ENCODE data around the gene SLC27A6.
"Not testable (repeated sequence)": the region's sequence is repeated elsewhere in the genome, so short reads cannot be mapped to it uniquely, and the experiment has no call there.

Gene SLC27A6

DNA sequence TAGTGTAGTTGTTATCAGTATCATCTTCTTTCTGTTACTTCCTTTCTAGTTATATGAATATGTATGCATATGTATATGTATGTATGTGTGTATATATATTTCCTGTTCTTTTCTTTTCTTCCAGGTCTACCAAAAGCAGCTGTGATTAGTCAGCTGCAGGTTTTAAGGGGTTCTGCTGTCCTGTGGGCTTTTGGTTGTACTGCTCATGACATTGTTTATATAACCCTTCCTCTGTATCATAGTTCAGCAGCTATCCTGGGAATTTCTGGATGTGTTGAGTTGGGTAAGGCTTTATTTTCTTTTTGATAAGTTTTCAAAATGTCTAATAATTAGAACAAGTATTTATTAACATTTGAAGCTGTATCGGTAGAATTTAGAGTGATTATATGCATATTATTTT, 23.2 kb downstream of the SLC27A6 start:
- no peak for FAIRE-seq

DNA sequence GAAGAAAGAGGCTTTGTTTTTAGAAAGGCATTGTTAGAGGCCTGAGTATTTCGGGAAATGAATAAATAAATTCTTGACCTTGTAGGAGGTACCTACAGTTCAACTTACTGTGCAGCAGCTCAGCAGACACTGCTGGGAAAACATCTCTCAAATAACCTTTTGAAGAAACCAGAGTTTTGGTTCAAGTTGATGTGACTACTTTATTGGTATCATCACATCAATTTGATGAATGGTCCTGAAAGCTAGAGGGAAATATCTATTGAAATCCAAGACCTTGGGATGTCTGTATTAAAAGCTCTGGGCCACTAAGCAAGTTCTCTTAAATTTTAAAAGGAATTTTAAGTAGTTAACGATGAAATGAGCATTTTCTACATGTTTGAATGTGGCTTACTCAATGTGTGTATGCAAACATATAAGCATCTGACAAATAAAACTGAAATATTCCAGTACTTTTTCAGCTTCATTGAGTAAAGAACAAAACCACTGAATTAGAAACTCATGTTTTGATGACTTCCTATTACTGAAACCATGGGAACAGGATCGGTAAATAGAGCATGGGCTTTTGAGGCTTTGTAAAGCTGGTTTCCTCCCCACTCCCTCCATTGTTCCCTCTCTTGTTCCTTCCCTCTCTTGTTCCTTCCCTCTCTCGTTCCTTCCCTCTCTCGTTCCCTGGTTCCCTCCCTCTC, 36.7 kb downstream of the SLC27A6 start:
- FAIRE-seq (no peak), DNase-seq (ENCODE audit: low spot score) (no peak)

More for the DNA sequence above, 23.2 kb downstream of the SLC27A6 start:
- no peak for DNase-seq (ENCODE audit: low spot score)

GRCh38 chr5:129002527-129002842, 37.2 kb downstream of the SLC27A6 start:
- DNase-seq (ENCODE audit: low spot score) (no peak), FAIRE-seq (no peak)

GRCh38 chr5:129003232-129003631, 37.9 kb downstream of the SLC27A6 start:
- DNase-seq (ENCODE audit: low spot score): no peak

DNA sequence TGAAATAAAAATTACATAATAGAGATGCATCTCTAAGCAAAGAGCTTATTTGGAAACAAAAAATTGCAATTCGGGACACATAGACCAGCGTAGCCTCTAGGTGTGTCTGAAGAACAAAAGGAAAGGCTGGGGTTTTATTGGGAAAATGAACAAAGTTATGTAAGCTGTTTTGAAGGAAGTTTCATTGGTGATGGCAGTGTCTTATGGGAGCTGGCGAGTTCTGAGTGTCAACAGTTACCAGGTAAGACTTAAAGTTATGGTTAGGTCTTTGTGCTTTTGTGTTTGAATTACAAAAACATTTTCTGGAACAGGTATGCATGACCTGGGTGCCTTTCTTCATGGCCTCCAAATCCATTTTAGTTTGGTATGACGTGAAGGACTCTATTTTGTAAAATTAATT, 48.9 kb downstream of the SLC27A6 start:
- FAIRE-seq: no peak
- no peak for DNase-seq (ENCODE audit: low spot score)

More at GRCh38 chr5:129003232-129003631, 37.9 kb downstream of the SLC27A6 start:
- FAIRE-seq: no peak

DNA sequence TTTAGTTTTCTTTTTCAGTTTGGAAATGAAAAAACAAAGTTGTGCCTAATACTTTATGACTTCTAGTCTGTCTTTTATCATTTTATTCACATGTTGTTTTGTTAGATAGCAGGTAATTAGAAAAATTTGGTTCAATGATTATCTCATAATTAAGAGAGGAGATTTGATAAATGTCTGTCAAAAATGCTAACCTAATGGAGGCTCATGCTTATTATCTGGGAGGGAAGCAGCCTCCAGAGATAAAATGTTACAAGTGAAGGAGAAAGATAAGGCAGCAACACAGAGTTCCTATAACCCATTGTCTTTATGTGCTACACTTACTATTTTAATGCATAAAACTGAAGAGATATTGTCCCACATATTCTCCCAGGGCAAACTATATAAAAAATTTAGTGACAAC, 53.5 kb downstream of the SLC27A6 start:
- FAIRE-seq: no peak
- DNase-seq (ENCODE audit: low spot score): no peak

DNA sequence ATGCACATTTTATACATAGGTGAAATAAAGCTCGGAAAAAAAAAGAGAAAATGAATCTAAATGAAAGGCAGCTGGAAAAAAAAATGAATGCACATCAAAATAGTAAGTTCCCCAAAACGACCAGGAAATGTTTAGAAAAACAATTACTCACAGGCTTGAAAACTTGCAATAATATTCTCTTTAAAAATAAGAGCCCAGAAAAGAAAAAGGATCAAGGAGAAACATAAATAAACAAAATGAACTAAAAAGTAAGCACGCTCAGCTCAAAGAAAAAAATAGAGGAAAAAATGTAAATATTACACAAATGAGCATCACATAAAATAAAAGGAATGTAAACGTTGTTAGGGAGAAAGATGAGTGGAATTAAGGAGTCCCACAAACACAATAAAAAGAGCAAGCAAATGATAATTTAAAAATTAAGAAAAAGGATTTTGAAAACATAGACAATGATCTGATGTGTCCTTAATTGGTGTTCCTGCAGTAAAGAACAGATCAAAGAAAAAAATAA, 54.2 kb downstream of the SLC27A6 start:
- DNase-seq (ENCODE audit: low spot score) (no peak), FAIRE-seq (no peak)

DNA sequence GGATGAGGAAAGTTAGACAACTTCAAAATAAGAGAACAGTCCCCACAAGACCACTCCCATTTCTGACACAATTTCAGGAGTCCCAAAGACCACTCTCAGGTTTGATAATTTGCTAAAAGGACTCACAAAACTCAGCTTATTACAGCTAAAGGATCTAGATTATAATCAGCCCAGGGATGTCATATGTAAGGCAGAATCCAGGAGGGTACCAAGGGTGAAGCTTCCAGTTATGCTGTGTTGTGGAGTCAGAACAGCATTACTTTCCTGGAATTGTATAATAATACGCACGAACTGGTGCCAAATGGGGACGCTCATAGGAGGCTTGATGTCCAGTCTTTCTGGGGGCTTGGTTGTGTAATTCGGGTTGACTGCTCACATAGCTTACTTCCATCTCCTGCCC, 55.4 kb downstream of the SLC27A6 start:
- FAIRE-seq: no peak
- no peak for DNase-seq (ENCODE audit: low spot score)

DNA sequence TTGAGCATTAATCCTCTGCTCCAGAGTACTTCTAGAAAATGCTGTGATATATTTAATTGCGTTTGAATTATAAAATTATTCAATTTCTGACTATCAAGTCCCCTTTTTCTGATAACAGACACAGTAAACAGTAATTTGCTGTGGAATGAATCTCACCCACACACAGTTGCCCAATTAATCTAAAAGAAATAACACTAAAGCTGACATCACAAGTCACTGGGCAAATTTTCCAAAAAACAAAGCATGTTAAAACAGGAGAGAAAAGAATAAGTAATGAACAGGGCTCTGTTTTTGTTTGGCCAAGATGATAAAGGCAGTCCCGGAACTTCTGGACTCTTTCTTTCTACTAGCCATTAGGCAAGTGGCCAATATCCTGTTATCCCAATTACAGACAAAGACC, 56.5 kb downstream of the SLC27A6 start:
- FAIRE-seq: no peak
- no peak for DNase-seq (ENCODE audit: low spot score)

DNA sequence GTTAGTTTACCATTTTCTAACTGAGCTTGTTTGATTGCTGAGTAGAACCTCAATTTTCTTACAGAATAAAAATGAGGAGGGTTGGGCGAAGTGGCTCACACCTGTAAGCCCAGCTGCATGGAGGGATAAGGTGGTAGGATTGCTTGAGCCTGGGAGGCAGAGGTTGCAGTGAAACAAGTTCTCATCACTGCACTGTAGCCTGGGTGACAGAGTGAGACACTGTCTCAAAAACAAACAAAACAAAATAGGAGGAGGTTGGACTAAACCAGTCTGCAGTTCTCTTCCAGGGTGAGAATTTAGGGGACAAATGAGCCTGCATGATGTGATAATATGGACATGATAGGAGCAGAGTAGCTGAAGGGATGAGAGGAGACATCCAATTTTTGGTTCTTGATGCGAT, 57.3 kb downstream of the SLC27A6 start:
- FAIRE-seq (no peak), DNase-seq (ENCODE audit: low spot score) (no peak)

GRCh38 chr5:129027260-129027659, 62.0 kb downstream of the SLC27A6 start:
- FAIRE-seq: no peak
- DNase-seq (ENCODE audit: low spot score): no peak

DNA sequence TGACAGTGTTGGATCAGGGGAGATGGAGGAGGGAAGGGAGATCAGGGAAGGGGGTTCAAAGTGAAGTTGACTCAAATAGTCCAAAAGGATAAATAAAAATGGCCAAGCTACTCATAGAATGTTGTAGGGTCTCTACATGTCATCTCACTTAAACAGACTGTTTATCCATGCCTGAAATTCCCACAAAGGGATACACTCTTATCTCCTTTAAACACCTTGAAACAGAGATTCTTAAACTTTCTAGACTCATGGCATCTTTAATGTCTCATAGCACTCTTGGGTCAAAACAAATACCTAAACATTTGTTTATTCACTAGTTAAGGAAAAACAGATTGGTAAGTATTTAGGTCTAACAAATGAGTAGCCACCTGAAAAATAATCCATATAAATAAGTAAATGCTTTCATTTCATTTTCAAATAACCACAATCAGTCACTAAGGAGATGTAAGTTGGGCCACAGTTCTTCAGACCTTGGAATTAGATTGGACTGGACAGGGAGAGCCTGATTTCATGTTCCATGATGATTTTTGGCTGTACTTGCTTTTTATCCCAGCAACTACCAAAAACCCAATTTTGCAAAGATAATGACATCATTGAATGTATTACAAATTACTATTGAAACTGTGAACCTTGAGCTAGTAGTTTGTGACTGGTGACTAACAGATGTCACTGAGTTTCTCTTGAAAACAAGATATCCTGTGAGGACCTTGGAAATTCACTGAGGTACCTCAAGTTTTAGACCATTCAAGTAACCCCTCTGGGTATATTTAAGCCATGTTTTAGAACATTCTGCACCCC, 66.8 kb downstream of the SLC27A6 start:
- DNase-seq (ENCODE audit: low spot score) (no peak), FAIRE-seq (no peak)

- FAIRE-seq; DNase-seq (ENCODE audit: low spot score): not testable (repeated sequence)
Measured at GRCh38 chr5:129036257-129036656, 71.0 kb downstream of the SLC27A6 start.

DNA sequence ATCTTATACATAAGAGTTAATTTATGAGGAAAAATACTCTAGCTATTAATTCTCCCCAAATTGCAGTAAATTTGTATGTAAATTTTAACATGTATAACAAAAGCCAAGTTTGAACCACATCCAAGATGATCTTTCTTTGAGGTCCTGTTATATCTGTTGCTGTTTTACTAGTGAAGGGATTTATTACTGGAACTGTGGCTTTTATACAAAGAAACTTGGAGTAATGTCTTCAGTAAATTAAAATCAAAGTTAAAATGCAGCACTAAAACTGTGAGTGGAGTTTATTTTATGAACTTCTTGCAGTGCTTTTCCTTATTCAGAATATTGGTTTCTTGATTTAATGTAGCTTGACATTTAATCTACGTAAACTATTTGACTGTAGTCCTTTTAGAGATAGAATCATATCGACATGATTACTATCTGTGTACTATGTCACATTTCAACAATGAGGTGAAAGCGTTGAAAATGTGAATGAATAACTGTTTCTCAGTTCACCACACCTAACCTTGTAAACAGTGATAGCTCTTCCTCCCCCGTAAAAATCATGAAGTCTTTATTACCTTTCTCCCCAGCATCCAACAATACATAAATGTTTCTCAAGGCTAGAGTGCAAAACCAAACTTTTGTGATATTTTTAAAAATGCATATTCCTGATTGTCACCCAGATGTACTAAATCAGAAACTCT, 76.1 kb downstream of the SLC27A6 start:
- no peak for FAIRE-seq

GRCh38 chr5:129042306-129042705, 77.0 kb downstream of the SLC27A6 start:
- DNase-seq (ENCODE audit: low spot score): no peak

More for the DNA sequence above, 76.1 kb downstream of the SLC27A6 start:
- no peak for DNase-seq (ENCODE audit: low spot score)

DNA sequence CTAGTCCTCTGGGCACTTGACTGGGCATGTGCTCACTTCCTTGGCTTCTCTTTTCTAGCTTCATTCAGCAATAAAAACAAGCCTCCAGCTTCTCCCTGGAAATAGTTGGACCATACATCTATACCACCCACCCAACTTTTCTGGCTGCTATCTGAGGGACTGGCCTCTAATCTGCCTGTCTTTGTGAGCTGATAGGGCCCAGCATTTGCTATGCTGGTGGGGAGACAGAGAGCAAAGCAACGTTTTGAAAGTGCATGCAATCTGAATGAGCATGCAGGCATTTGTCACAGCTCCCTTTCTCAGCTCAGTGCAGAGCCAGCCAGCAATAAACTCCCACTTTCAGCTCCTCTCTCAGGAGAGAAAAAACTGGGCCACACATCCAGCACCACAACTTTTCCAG, 78.6 kb downstream of the SLC27A6 start:
- DNase-seq (ENCODE audit: low spot score) (no peak), FAIRE-seq (no peak)

More at GRCh38 chr5:129042306-129042705, 77.0 kb downstream of the SLC27A6 start:
- no peak for FAIRE-seq

DNA sequence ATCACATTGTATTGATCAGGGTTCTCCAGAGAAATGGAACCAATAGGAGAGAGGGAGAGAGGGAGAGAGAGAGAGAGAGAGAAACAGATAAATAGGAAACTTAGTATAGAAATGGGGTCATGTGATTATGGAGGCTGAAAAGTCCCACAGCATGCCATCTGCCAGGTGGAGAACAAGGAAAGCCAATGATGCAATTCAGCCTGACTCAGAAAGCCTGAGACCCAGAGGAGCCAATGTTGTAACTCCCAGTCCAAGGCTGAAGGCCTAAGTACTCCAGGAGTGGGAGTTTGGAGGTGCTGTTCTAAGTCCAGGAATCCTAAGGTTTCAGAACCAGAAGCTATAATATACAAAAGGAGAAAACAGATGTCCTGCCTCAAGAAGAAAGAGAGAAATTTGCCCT, 80.9 kb downstream of the SLC27A6 start:
- FAIRE-seq: no peak
- DNase-seq (ENCODE audit: low spot score): no peak

- FAIRE-seq (no peak), DNase-seq (ENCODE audit: low spot score) (no peak)
Measured at GRCh38 chr5:129048509-129048908, 83.2 kb downstream of the SLC27A6 start.

DNA sequence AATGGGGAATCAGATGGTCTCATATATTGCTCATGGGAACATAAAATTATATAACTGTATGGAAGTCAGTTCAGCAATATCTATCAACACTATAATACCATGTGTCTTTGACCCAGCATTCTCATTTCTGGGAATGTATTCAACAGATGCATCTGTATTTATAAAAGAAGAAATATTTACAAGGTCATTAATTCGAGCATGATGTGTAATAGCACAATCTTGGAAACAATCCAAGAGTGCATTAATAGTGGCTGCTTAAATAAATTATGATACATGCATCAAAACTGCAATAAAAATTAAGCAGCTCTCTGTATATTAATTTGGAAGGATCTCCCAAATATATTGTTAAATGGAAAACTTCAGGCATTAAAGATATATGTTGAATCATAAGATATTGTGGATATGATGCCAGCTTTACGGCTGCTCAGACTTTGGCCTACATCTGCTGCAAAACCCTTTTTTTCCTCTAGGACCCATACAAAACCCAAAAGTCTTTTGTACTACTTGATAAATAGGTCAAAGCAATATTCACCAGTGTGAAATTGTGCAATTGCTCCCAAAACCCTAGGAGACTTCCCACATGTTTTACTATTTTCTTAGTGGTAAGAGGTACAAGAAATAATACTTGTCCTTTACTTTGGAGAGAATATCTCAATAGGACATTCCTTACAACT, 84.0 kb downstream of the SLC27A6 start:
- DNase-seq (ENCODE audit: low spot score): no peak
- FAIRE-seq: no peak

- FAIRE-seq: no peak
- DNase-seq (ENCODE audit: low spot score): no peak
Measured at GRCh38 chr5:129051283-129051682, 86.0 kb downstream of the SLC27A6 start.

GRCh38 chr5:129053438-129053837, 88.2 kb downstream of the SLC27A6 start:
- DNase-seq (ENCODE audit: low spot score) (no peak), FAIRE-seq (no peak)

DNA sequence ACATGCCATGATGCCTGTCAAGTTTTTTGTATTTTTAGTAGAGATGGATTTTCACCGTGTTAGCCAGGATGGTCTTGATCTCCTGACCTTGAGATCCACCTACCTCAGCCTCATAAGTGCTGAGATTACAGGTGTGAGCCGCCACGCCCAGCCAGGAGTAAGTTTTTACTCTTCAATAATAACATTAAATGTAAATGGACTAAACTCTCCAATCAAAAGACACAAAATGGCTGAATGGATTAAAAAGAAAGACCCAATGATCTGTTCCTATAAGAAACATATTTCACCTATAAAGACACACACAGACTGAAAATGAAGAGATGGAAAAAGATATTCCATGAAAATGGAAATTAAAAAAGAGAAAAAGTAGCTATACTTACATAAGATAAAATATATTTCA, 92.0 kb downstream of the SLC27A6 start:
- FAIRE-seq: no peak
- DNase-seq (ENCODE audit: low spot score): no peak

Measured in RCC 7860 (cell line).